Mucosa of descending colon (tissue), 3 donors: ENCODE data around the gene NOSIP. TPM values are rescaled to one million over a fixed set of nuclear protein-coding genes. Genes with fewer than 3 reads are reported as not detected.
A peak's percentile ranks its signal among the peaks of the same experiment; 100 is the strongest.

Source experiments
- ATAC-seq: fragments of 200-7000 bp; cut with Tn5 transposase; one replicate; pipeline ENCODE4 v1.9.1; 2020; ENCODE audit warnings: mild to moderate bottlenecking, moderate library complexity
- DNase-seq, 3 donors: peaks; one replicate each; pipeline ENCODE4 v3.0.0-alpha.2; 2020
- H3K36me3 ChIP-seq: fragments of 200-600 bp; one replicate; pipeline ENCODE4 v1.8.0; 2021; ENCODE audit warnings: low read depth, mild to moderate bottlenecking
- H3K4me1 ChIP-seq: fragments of 200-600 bp; one replicate; pipeline ENCODE4 v1.8.0; 2021; ENCODE audit warnings: low read depth, mild to moderate bottlenecking
- H3K4me3 ChIP-seq: fragments of 200-600 bp; one replicate; pipeline ENCODE4 v1.8.0; 2021; ENCODE audit warnings: mild to moderate bottlenecking
- H3K9me3 ChIP-seq: fragments of 200-600 bp; one replicate; pipeline ENCODE4 v1.8.0; 2021; ENCODE audit warnings: mild to moderate bottlenecking
- intact Hi-C, 2 donors: fragments of 100-400 bp; cut with DNase I in 1 of 2; cut with micrococcal nuclease in 1 of 2; formaldehyde crosslinking; loops; one replicate each; pipeline versions ENCODE4 v1.11.0 to v1.11.1; 2022; cut with DNase I, micrococcal nuclease
- total RNA-seq, 3 donors: library from RNA; stranded (reverse); fragmentation: NEBNext Ultra II Directional in 2 of 3; extraction: Animal tissue kit (Norgen Biotek cat#: 25700) in 2 of 3; gene quantifications; one replicate each; pipeline versions ENCODE4 v1.2.1 to v1.2.4, GENCODE V29; 2021 to 2023
- TF ChIP-seq, protein P1 (sequence below): fragments of 200-600 bp; IDR thresholded peaks from one replicate; pipeline ENCODE4 v1.8.0; 2022; ENCODE audit warnings: antibody characterized with exemption, mild to moderate bottlenecking
- donor health status: DM: no; HTN: no; CAD: no; lungs with moderate emphysema.
- donor health status: DM: no; HTN: no; CAD: no.
- donor health status: DM: no; HTN: yes; CAD: no.

The NOSIP gene
- total RNA-seq, 3 donors from 2014 or later: 59.2 to 72.5 (median 66.3) TPM

DNA sequence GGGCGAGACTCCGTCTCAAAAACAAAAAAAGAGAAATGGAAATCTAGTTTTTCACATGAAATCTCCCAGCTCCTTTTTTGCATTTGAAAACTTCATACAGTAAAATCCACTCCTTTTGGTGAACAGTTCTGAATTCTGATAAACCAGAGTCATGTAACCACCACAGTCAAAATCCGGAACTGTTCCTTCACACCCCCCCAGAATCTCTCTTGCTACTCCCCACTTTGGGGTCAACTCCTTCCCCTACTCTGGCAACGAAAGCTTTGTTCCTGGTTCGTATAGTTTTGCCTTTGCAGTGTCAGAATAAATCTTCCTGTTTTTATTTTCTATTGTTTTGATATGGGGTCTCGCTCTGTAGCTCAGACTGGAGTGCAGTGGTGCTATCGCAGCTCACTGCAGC lies 28.8 kb downstream of the NOSIP start:
- no peak for DNase-seq
- peaks cover 66% of the 10 kb centered on the region for H3K4me1 ChIP-seq
- no peaks in the 10 kb centered on the region for H3K9me3 ChIP-seq
- intact Hi-C loops: no loop called here
- no peak for ATAC-seq
- H3K36me3 ChIP-seq: no peaks in the 10 kb centered on the region
- TF ChIP-seq, protein P1, sequence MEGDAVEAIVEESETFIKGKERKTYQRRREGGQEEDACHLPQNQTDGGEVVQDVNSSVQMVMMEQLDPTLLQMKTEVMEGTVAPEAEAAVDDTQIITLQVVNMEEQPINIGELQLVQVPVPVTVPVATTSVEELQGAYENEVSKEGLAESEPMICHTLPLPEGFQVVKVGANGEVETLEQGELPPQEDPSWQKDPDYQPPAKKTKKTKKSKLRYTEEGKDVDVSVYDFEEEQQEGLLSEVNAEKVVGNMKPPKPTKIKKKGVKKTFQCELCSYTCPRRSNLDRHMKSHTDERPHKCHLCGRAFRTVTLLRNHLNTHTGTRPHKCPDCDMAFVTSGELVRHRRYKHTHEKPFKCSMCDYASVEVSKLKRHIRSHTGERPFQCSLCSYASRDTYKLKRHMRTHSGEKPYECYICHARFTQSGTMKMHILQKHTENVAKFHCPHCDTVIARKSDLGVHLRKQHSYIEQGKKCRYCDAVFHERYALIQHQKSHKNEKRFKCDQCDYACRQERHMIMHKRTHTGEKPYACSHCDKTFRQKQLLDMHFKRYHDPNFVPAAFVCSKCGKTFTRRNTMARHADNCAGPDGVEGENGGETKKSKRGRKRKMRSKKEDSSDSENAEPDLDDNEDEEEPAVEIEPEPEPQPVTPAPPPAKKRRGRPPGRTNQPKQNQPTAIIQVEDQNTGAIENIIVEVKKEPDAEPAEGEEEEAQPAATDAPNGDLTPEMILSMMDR: no peak
- H3K4me3 ChIP-seq: no peak overlapping the region

- ATAC-seq (peak; percentile 34), DNase-seq (peak in 1 of 3 donors; percentile 73)
- Histone ChIP-seq H3K4me3 (no peak overlapping the region), H3K4me1 (peaks cover 55% of the 10 kb centered on the region), H3K36me3 (no peaks in the 10 kb centered on the region), H3K9me3 (no peaks in the 10 kb centered on the region)
- TF ChIP-seq, protein P1: no peak
- intact Hi-C loops: no loop called here
Observed at GRCh38 chr19:49549045-49549444, 31.3 kb downstream of the NOSIP start.

GRCh38 chr19:49546825-49547565 lies 33.4 kb downstream of the NOSIP start:
- H3K4me3 ChIP-seq: no peak overlapping the region
- intact Hi-C loops: no loop called here
- TF ChIP-seq, protein P1: peak; percentile 78
- H3K36me3 ChIP-seq: no peaks in the 10 kb centered on the region
- ATAC-seq: peak; percentile 91
- H3K4me1 ChIP-seq: peaks cover 34% of the 10 kb centered on the region
- no peaks in the 10 kb centered on the region for H3K9me3 ChIP-seq
- DNase-seq: peak in 1 of 3 donors; percentile 95

DNA sequence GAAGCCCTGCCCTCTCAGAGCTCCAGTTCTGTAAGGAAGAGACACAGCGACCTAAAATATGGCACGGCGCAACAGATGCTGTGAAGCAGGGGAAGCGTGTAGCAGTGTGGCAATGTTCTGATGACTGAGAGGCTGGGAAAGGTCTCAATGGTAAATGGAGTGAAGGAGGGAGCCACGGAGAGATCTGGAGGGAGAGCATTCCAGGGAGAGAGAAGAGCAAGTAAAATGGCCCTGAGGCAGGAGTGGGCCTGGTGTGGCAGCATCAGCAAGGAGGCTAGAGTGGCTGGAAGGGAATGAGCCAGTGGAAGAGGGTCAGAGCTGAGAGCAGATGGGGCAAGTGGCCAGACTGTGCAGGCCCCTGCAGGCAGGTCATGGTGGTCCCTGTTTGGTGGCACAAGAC lies 36.2 kb downstream of the NOSIP start:
- peaks cover 2% of the 10 kb centered on the region for H3K36me3 ChIP-seq
- peaks cover 31% of the 10 kb centered on the region for H3K4me1 ChIP-seq
- H3K9me3 ChIP-seq: no peaks in the 10 kb centered on the region
- ATAC-seq (no peak), DNase-seq (no peak)
- intact Hi-C loops: no loop called here
- TF ChIP-seq, protein P1: no peak
- no peak overlapping the region for H3K4me3 ChIP-seq

- Histone ChIP-seq H3K4me1 (peaks cover 20% of the 10 kb centered on the region), H3K36me3 (peaks cover 6% of the 10 kb centered on the region), H3K4me3 (no peak overlapping the region), H3K9me3 (no peaks in the 10 kb centered on the region)
- ATAC-seq (no peak), DNase-seq (no peak)
- intact Hi-C loops: no loop called here
- TF ChIP-seq, protein P1: no peak
Observed at GRCh38 chr19:49543032-49543431, 37.3 kb downstream of the NOSIP start.
